Measurements from ENCODE around the gene CPN1.

The CPN1 gene

GRCh38 chr10:99995269-99995668 is 86.4 kb downstream of the CPN1 start:
- DNase-seq, result no peak

DNA sequence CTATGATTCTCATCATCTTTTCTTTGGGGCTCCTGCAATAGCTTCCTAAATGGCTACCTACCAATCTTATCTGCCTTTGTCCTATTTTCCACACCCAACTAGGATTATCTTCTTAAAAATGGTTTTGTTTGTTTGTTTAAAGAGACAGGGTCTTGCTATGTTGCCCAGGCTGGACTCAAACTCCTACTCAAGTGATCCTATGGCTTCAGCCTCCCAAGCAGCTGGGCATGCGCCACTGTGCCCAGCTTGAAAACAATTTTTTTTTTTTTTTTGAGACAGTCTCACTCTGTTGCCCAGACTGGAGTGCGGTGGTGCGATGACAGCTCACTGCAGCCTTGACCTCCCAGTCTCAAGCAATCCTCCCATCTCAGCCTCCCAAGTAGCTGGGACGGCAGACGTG is 86.9 kb downstream of the CPN1 start:
- no peak for DNase-seq

- DNase-seq, result no peak
Measured at GRCh38 chr10:99993701-99994689, 87.7 kb downstream of the CPN1 start.

All from NCI-H1105 treated with DMSO at 0.1 percent for 48 hours (cell line).